ENCODE data around the gene PIK3CG.

The PIK3CG gene

DNA sequence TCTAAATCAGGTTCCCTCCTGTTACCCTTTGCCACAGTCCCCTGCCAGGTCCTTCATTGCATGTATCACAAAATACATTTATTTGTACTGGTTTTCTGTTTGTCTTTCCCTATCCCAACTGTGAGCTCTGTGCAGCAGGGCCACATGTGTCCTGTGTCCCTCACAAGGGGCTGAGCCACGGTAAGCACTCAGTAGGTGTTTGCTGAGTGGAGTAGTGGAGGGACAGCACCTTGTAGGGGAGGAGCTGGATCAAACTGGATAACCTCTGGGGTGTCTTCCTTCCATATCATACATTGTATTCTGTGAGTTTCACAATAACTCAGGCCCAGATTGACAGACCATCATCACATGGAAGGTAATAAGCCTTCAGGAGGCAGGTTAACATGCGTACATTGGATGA, 25.9 kb downstream of the PIK3CG start (continued):
- no peak for TF ChIP-seq ARNTL (CRISPR knock-in tag; IDR thresholded peaks at IDR 0.05; ENCODE audit: borderline replicate concordance, low read depth)
- TF ChIP-seq BACH2 (CRISPR knock-in tag; IDR thresholded peaks at IDR 0.05; ENCODE audit: borderline replicate concordance), result no peak
- no peak for TF ChIP-seq ZFP3 (CRISPR knock-in tag; IDR thresholded peaks at IDR 0.05)
- TF ChIP-seq SNAI2 (CRISPR knock-in tag; IDR thresholded peaks at IDR 0.05), result no peak
- no peak for TF ChIP-seq GLIS3 (CRISPR knock-in tag; IDR thresholded peaks at IDR 0.05)
- TF ChIP-seq ISL1 (CRISPR knock-in tag; IDR thresholded peaks at IDR 0.05), result no peak
- no peak for TF ChIP-seq CSDC2 (CRISPR knock-in tag; IDR thresholded peaks at IDR 0.05)
- TF ChIP-seq OSR1 (CRISPR knock-in tag; IDR thresholded peaks at IDR 0.05), result no peak
- TF ChIP-seq TCF4 (CRISPR knock-in tag; IDR thresholded peaks at IDR 0.05; ENCODE audit: borderline replicate concordance), result no peak
- TF ChIP-seq PATZ1 (CRISPR knock-in tag; IDR thresholded peaks at IDR 0.05; ENCODE audit: borderline replicate concordance), result no peak

- TF ChIP-seq ZC3H10 (CRISPR knock-in tag; IDR thresholded peaks at IDR 0.05) (no peak), RARB (CRISPR knock-in tag; IDR thresholded peaks at IDR 0.05) (no peak), ZFP3 (CRISPR knock-in tag; IDR thresholded peaks at IDR 0.05) (no peak)
- TF ChIP-seq, protein P1, sequence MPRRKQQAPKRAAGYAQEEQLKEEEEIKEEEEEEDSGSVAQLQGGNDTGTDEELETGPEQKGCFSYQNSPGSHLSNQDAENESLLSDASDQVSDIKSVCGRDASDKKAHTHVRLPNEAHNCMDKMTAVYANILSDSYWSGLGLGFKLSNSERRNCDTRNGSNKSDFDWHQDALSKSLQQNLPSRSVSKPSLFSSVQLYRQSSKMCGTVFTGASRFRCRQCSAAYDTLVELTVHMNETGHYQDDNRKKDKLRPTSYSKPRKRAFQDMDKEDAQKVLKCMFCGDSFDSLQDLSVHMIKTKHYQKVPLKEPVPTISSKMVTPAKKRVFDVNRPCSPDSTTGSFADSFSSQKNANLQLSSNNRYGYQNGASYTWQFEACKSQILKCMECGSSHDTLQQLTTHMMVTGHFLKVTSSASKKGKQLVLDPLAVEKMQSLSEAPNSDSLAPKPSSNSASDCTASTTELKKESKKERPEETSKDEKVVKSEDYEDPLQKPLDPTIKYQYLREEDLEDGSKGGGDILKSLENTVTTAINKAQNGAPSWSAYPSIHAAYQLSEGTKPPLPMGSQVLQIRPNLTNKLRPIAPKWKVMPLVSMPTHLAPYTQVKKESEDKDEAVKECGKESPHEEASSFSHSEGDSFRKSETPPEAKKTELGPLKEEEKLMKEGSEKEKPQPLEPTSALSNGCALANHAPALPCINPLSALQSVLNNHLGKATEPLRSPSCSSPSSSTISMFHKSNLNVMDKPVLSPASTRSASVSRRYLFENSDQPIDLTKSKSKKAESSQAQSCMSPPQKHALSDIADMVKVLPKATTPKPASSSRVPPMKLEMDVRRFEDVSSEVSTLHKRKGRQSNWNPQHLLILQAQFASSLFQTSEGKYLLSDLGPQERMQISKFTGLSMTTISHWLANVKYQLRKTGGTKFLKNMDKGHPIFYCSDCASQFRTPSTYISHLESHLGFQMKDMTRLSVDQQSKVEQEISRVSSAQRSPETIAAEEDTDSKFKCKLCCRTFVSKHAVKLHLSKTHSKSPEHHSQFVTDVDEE (CRISPR knock-in tag; IDR thresholded peaks at IDR 0.05), result no peak
- TF ChIP-seq, protein P2, sequence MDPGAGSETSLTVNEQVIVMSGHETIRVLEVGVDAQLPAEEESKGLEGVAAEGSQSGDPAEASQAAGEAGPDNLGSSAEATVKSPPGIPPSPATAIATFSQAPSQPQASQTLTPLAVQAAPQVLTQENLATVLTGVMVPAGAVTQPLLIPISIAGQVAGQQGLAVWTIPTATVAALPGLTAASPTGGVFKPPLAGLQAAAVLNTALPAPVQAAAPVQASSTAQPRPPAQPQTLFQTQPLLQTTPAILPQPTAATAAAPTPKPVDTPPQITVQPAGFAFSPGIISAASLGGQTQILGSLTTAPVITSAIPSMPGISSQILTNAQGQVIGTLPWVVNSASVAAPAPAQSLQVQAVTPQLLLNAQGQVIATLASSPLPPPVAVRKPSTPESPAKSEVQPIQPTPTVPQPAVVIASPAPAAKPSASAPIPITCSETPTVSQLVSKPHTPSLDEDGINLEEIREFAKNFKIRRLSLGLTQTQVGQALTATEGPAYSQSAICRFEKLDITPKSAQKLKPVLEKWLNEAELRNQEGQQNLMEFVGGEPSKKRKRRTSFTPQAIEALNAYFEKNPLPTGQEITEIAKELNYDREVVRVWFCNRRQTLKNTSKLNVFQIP (CRISPR knock-in tag; IDR thresholded peaks at IDR 0.05; ENCODE audit: borderline replicate concordance, low read depth), result no peak
- peak; percentile 50 for ATAC-seq
Measured at GRCh38 chr7:106891548-106892410, 26.7 kb downstream of the PIK3CG start.

DNA sequence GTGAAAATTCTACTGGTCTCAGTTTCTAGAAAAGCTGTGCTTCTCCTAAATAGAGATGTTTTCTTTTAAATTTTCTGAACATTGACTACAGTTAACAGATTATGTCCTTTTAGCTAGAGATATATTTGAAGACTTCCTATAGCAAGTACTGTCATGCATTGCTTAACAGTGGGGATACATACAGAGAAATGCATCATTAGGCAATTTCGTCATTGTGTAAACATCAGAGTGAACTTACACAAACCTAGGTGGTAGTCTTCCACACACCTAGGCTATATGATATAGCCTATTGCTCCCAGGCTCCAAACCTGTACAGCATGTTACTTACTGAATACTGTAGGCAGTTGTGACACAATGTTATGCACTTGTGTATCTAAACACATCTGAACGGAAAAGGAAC, 28.5 kb downstream of the PIK3CG start:
- ATAC-seq, result no peak
- TF ChIP-seq ZFP30 (CRISPR knock-in tag; IDR thresholded peaks at IDR 0.05) (no peak), BACH2 (CRISPR knock-in tag; IDR thresholded peaks at IDR 0.05; ENCODE audit: borderline replicate concordance) (no peak), ARNTL (CRISPR knock-in tag; IDR thresholded peaks at IDR 0.05; ENCODE audit: borderline replicate concordance, low read depth) (no peak), ZNF565 (CRISPR knock-in tag; conservative IDR thresholded peaks at IDR 0.05; ENCODE audit: low read depth) (no peak), ESRRG (CRISPR knock-in tag; IDR thresholded peaks at IDR 0.05) (no peak), CREB5 (CRISPR knock-in tag; IDR thresholded peaks at IDR 0.05; ENCODE audit: low read depth) (no peak), ZNF70 (CRISPR knock-in tag; IDR thresholded peaks at IDR 0.05) (no peak), ZNF8 (CRISPR knock-in tag; IDR thresholded peaks at IDR 0.05) (no peak), PPARA (CRISPR knock-in tag; IDR thresholded peaks at IDR 0.05; ENCODE audit: borderline replicate concordance) (no peak), ZFP3 (CRISPR knock-in tag; IDR thresholded peaks at IDR 0.05) (no peak), GLIS3 (CRISPR knock-in tag; IDR thresholded peaks at IDR 0.05) (no peak), RARB (CRISPR knock-in tag; IDR thresholded peaks at IDR 0.05) (no peak), ISL1 (CRISPR knock-in tag; IDR thresholded peaks at IDR 0.05) (no peak), OSR1 (CRISPR knock-in tag; IDR thresholded peaks at IDR 0.05) (no peak)
- TF ChIP-seq, protein P1 (CRISPR knock-in tag; IDR thresholded peaks at IDR 0.05), result no peak
